ENCODE results near the gene AARS2.

DNA sequence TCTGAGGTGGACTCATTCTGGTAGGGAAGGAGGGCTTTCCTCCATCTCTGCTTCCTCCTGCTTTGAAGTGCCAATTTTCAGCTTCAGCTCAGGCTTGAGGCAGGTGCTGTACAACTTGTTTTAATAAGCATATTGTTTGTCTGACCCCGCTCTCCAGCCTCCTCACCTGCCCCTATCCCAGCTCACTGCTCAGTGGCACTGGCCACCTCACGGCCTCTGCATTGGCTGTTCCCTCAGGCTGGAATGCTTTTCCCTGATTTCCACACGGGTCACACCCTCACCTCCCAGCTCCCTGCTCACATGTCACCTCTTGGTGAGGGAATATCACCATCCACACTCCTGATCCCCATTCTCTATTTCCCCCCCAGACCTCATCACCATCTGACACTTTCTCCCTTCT is 14.3 kb downstream of the AARS2 start:
- TF ChIP-seq, protein P1, sequence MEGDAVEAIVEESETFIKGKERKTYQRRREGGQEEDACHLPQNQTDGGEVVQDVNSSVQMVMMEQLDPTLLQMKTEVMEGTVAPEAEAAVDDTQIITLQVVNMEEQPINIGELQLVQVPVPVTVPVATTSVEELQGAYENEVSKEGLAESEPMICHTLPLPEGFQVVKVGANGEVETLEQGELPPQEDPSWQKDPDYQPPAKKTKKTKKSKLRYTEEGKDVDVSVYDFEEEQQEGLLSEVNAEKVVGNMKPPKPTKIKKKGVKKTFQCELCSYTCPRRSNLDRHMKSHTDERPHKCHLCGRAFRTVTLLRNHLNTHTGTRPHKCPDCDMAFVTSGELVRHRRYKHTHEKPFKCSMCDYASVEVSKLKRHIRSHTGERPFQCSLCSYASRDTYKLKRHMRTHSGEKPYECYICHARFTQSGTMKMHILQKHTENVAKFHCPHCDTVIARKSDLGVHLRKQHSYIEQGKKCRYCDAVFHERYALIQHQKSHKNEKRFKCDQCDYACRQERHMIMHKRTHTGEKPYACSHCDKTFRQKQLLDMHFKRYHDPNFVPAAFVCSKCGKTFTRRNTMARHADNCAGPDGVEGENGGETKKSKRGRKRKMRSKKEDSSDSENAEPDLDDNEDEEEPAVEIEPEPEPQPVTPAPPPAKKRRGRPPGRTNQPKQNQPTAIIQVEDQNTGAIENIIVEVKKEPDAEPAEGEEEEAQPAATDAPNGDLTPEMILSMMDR (IDR thresholded peaks at IDR 0.05), result no peak
- TF ChIP-seq POLR2A (IDR thresholded peaks at IDR 0.05), result no peak

Measured in body of pancreas (tissue), 4 donors.